HG02759 (cell line): ENCODE data around the gene CPNE2.
"Not testable (repeated sequence)": the region's sequence is repeated elsewhere in the genome, so short reads cannot be mapped to it uniquely, and the experiment has no call there.

Source experiments
- ATAC-seq: cut with Tn5 transposase; IDR thresholded peaks from one replicate; pipeline ENCODE4 v1.9.1; 2021; ENCODE audit warnings: mild to moderate bottlenecking, moderate library complexity; ENCODE audit not compliant: unreplicated experiment

The CPNE2 gene

GRCh38 chr16:57091975-57092785 is at the start of gene CPNE2:
Gene CPNE2 (plus strand): TSS chr16:57092583. CDS start chr16:57110743, 18,160 bp downstream.
- peak; percentile 56 for ATAC-seq

- no peak for ATAC-seq
Observed at GRCh38 chr16:57043248-57043647, 49.1 kb upstream of the CPNE2 start.

- ATAC-seq = no peak
Observed at GRCh38 chr16:57044931-57045693, 47.3 kb upstream of the CPNE2 start.

- ATAC-seq = no peak
Observed at GRCh38 chr16:57045694-57046381, 46.5 kb upstream of the CPNE2 start.

- ATAC-seq = no peak
Observed at GRCh38 chr16:57048095-57048494, 44.3 kb upstream of the CPNE2 start.

GRCh38 chr16:57049678-57050077 is 42.7 kb upstream of the CPNE2 start:
- ATAC-seq = peak; percentile 60

GRCh38 chr16:57051696-57052228 is 40.6 kb upstream of the CPNE2 start:
- no peak for ATAC-seq

- ATAC-seq = no peak
Observed at GRCh38 chr16:57053206-57053605, 39.2 kb upstream of the CPNE2 start.

GRCh38 chr16:57054338-57054737 is 38.0 kb upstream of the CPNE2 start:
- ATAC-seq = no peak

- ATAC-seq = no peak
Observed at GRCh38 chr16:57054771-57055170, 37.6 kb upstream of the CPNE2 start.

GRCh38 chr16:57055671-57056070 is 36.7 kb upstream of the CPNE2 start:
- no peak for ATAC-seq

- no peak for ATAC-seq
Observed at GRCh38 chr16:57058291-57058861, 34.0 kb upstream of the CPNE2 start.

GRCh38 chr16:57060323-57061083 is 31.9 kb upstream of the CPNE2 start:
- ATAC-seq = no peak

GRCh38 chr16:57061084-57061905 is 31.1 kb upstream of the CPNE2 start:
- ATAC-seq = no peak

- ATAC-seq = no peak
Observed at GRCh38 chr16:57062329-57062728, 30.1 kb upstream of the CPNE2 start.

GRCh38 chr16:57063189-57063588 is 29.2 kb upstream of the CPNE2 start:
- ATAC-seq = not testable (repeated sequence)

GRCh38 chr16:57064995-57065394 is 27.4 kb upstream of the CPNE2 start:
- no peak for ATAC-seq

- peak; percentile 59 for ATAC-seq
Observed at GRCh38 chr16:57066625-57067024, 25.8 kb upstream of the CPNE2 start.

GRCh38 chr16:57067347-57067746 is 25.0 kb upstream of the CPNE2 start:
- no peak for ATAC-seq
